Stimulated activated CD4-positive, alpha-beta T cell treated with anti-CD3 and anti-CD28 coated beads, Interleukin-1b, Interleukin-23, amount 100 ng/mL, for 4 hours (primary cell): ENCODE data around the gene ZNF185.

Experiments
- DNase-seq, 2 donors: peaks; one replicate each; pipeline ENCODE4 v3.0.0-alpha.2; 2020; ENCODE audit warnings: low read depth in 2 of 2

Gene ZNF185

GRCh38 chrX:152917656-152918579, 20.1 kb downstream of the ZNF185 start:
- DNase-seq: no peak

- DNase-seq: no peak
These were observed 20.8 kb downstream of the ZNF185 start for GRCh38 chrX:152918707-152919106.

GRCh38 chrX:152923599-152923998, 25.7 kb downstream of the ZNF185 start:
- DNase-seq: no peak

GRCh38 chrX:152925835-152926234, 28.0 kb downstream of the ZNF185 start:
- no peak for DNase-seq

- peak; percentile 30 to 33 for DNase-seq
These were observed 28.4 kb downstream of the ZNF185 start for GRCh38 chrX:152926279-152926678.

- no peak for DNase-seq
These were observed 29.1 kb downstream of the ZNF185 start for GRCh38 chrX:152926923-152927322.

- no peak for DNase-seq
These were observed 30.2 kb downstream of the ZNF185 start for GRCh38 chrX:152927858-152928760.

GRCh38 chrX:152928761-152929400, 31.0 kb downstream of the ZNF185 start:
- DNase-seq: no peak

GRCh38 chrX:152929898-152930297, 32.0 kb downstream of the ZNF185 start:
- no peak for DNase-seq

- no peak for DNase-seq
These were observed 32.6 kb downstream of the ZNF185 start for GRCh38 chrX:152930516-152930915.

GRCh38 chrX:152932144-152932543, 34.3 kb downstream of the ZNF185 start:
- DNase-seq: no peak

GRCh38 chrX:152932598-152933175, 34.8 kb downstream of the ZNF185 start:
- DNase-seq: no peak

- DNase-seq: no peak
These were observed 38.4 kb downstream of the ZNF185 start for GRCh38 chrX:152936306-152936705.

GRCh38 chrX:152937236-152937635, 39.4 kb downstream of the ZNF185 start:
- no peak for DNase-seq

GRCh38 chrX:152941328-152942076, 43.6 kb downstream of the ZNF185 start:
- DNase-seq: peak; percentile 80 to 85

- no peak for DNase-seq
These were observed 44.2 kb downstream of the ZNF185 start for GRCh38 chrX:152942077-152942442.

GRCh38 chrX:152943826-152944225, 46.0 kb downstream of the ZNF185 start:
- no peak for DNase-seq

GRCh38 chrX:152945021-152945979, 47.4 kb downstream of the ZNF185 start:
- DNase-seq: no peak

GRCh38 chrX:152946681-152947080, 48.8 kb downstream of the ZNF185 start:
- no peak for DNase-seq
